Hematopoietic multipotent progenitor cell treated with erythropoietin and hydrocortisone succinate and interleukin-3 and kit ligand, for 15 days (in vitro differentiated cells): ENCODE results near the gene ABHD8.

Source experiments
- DNase-seq: peaks from one replicate; pipeline ENCODE4 v3.0.0-alpha.2; 2015; ENCODE audit warnings: low spot score

The ABHD8 gene, protein sequence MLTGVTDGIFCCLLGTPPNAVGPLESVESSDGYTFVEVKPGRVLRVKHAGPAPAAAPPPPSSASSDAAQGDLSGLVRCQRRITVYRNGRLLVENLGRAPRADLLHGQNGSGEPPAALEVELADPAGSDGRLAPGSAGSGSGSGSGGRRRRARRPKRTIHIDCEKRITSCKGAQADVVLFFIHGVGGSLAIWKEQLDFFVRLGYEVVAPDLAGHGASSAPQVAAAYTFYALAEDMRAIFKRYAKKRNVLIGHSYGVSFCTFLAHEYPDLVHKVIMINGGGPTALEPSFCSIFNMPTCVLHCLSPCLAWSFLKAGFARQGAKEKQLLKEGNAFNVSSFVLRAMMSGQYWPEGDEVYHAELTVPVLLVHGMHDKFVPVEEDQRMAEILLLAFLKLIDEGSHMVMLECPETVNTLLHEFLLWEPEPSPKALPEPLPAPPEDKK

DNA sequence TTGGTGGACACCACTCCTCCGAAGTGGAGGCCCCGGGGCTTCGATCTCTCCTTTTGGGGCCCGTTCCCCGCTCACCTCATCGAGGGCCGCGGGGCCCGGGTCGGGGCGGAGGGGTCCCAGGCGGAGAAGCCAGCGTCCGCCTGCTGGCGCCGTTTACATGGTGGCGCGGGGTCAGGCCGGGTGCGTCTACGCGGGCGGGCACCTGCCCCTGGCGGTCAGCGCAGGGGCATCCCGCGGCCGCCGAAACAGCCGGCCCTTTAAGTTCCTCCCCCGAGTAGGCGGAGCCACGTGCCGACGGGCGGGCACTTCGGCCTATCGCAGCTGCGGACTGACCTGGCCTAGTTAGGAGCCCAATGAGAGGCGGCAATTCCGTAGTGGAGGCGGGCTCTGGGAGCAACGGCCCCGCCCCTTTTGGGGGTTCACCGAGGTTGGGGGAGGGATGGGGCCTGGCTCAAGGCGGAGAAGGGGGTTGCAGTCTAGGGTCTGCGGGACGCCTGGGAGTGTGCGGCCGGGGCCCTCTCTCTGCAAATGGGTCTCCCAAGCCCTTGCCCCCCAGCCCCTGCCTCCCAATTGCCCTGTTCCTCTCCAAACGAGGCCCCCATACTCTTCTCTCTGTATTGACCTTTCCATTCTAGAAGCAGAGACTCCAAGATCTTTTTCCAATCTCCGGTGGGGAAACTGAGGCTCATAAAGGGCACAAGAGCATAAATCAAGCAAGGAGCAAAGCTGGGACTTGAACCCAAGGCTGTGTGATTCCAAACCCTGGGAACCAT, at the start of gene ABHD8:
TSS of gene ABHD8 (minus strand) at position 259 of the 773 bp plus-strand sequence. CDS start 1,809 bp downstream, outside the sequence.
- peak; percentile 93 for DNase-seq

DNA sequence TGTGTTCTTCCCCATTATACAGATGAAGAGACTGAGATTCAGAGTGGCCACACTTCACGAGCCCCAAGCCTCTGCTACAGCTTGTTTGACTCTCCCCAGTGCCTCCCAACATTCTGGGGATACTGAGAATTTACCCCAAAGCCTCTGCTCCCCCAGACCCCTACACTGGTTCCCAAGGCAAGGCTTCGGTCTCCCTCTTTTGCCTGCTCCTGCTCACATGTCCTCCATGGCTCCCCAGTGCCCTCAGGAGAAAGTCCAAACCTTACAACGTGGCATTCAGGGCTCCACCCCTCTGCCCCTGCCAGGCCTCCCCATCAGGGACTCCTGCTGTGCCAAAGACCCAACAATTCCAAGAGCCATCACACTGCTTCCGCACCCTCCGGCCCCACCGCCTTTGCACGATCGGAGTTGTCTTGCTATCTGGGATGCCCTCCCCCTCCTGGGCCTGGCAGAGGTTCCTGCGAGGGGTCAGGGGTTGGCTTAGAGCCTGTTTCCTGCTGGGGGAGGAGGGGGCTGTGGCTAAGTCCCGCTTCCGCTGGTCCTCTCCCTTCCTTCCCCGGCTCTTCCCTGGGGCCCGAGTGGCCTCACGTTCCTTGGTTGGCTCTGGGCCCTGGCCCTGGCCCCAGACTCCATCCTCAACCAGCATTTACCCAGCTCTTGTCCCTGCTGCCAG, 49.5 kb upstream of the ABHD8 start:
- no peak for DNase-seq

GRCh38 chr19:17351815-17352435, 48.7 kb upstream of the ABHD8 start:
- DNase-seq, result no peak

DNA sequence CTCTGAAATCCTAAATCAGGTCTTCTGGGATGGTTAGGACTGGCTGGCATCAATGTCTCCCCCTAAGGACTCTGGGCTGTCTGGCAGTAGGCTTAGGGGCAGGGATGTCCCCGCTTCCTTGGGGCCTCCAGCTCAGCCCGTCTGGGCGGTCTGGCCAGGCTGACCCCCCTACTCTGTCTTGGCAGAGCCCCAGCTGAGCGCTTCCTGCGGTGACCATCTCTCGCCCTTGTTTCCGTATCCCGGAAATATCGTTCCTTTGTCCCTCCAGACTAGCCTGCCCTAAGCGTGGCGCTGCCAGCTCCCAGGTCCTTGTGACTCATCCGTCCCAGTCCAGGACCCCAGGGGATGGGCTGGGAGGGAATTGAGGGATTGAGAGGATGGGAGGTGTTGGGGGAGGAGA, 45.5 kb upstream of the ABHD8 start:
- no peak for DNase-seq

DNA sequence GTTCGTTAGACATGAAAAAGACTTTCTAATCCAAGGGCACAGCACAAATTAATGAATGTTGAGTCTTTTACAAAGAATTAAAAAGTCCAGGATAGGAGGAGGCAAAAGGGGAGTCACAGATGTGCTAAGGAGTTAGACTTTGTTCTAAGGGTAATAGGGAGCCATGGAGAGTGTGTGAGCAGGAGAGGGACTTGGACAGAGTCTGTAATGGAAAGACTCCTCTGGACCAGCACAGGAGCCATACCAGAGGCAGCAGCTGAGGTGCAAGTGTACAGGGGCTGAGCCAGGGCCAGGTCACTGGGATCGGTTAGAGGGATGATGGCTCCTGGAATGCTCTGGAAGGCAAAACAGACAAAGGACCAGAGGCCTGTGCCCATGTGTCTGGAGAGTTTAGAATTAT, 44.7 kb upstream of the ABHD8 start:
- DNase-seq, result no peak

- DNase-seq, result no peak
Measured at GRCh38 chr19:17347361-17347760, 44.1 kb upstream of the ABHD8 start.

DNA sequence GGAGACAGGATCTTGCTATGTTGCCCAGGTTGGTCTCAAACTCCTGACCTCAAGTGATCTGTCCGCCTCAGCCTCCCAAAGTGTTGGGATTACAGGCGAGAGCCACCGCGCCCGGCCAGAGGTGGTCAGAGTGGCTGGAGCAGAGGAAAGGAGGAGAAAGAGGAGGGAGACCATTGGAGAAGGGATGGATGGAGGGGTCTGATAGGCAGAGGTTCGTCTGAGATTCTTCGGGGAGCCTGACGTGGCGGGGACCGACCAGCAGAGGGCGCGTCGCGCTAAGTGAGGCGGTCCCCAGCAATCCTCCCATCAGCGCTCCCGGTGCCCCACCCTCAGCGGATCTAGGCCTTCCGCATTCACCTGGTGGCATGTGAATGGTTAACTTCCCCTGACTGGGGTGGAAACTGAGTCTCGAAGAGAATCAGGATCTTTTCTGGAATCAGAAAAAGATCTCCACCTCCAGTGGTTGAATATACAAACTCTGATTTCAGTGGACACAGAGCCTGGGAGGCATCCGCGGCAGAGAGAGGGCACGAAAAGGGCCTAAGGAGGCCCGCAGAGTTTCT, 43.0 kb upstream of the ABHD8 start:
- DNase-seq, result peak; percentile 79

DNA sequence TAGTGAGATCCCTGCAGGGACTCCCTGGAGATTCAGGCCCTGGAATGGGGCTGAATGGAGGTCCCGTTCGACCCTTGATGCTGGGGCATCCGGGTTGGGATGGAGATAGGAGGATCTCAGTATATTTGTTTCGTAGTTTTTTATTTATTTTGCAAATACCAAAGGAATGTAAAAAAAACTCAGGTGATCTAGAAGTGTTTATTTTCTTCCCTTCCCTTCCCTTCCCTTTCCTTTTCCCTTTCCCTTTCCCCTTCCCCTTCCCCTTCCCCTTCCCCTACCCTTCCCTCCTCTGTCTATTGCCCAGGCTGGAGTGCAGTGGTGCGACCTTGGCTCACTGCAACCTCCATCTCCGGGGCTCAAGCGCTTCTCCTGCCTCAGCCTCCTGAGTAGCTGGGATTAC, 38.6 kb upstream of the ABHD8 start:
- no peak for DNase-seq

DNA sequence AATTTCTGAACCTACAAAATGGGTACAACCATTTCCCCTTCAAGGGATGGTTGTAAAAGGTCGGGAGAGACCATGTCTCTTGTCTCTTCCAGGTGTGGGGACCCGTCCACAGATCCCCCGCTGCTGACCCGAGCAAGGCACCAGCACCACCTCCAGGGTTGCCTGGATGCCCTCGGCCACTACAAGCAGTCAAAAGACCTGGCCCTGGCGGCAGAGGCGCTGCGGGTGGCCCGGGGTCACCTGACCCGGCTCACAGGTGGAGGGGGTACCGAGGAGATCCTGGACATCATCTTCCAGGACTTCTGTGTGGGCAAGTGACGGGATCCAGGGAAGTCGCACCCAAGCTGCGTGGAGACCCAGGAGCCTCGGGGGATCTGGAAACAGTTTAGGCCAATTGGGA, 38.2 kb upstream of the ABHD8 start:
- DNase-seq, result no peak

DNA sequence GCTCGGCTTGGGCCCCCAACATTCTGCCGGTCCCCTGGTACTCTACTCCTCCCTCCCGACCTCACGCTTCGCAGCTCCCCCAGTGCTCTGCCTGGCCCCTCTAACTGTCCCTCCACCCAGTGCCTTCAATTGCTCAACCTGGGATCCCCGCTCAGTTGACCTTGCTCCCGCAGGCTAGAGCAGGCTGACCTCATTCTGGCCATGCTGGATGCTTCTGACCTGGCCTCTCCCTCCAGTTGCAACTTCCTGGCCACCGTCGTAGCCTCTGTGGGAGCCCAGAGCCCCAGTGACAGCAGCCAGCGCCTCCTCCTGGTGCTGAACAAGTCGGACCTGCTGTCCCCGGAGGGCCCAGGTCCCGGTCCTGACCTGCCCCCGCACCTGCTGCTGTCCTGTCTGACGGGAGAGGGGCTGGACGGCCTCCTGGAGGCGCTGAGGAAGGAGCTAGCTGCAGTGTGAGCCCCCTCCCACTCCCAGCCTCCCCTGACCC, 37.7 kb upstream of the ABHD8 start:
- DNase-seq, result no peak

- DNase-seq, result peak; percentile 23
Measured at GRCh38 chr19:17340302-17340870, 37.2 kb upstream of the ABHD8 start.

- peak; percentile 31 for DNase-seq
Measured at GRCh38 chr19:17339088-17339741, 36.0 kb upstream of the ABHD8 start.

DNA sequence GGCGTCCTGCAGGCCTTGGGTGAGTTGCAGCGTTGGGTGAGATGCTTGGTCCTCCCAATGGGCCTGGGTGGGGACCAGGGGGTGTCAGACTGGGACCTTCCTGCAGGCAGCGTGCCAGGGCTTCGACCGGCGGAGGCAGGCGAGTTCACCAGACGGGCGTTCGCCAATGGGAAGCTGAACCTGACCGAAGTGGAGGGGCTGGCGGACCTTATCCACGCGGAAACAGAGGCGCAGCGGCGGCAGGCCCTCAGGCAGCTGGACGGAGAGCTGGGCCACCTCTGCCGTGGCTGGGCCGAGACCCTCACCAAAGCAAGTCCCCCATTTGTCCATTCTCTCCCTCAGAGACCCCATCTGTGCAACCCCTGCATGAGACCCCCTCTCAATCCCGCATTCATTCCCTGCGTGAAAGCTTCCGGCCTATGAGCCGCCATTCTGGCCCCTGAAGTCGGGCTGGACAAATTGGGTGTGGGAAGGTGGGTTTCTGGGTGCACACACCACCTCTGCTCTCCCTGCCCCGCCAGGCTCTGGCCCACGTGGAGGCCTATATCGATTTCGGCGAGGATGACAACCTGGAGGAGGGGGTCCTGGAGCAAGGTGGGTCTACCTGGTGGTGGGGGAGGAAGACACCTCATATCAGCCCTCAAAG, 35.3 kb upstream of the ABHD8 start:
- DNase-seq, result no peak

GRCh38 chr19:17337675-17338432, 34.6 kb upstream of the ABHD8 start:
- DNase-seq, result peak; percentile 61

DNA sequence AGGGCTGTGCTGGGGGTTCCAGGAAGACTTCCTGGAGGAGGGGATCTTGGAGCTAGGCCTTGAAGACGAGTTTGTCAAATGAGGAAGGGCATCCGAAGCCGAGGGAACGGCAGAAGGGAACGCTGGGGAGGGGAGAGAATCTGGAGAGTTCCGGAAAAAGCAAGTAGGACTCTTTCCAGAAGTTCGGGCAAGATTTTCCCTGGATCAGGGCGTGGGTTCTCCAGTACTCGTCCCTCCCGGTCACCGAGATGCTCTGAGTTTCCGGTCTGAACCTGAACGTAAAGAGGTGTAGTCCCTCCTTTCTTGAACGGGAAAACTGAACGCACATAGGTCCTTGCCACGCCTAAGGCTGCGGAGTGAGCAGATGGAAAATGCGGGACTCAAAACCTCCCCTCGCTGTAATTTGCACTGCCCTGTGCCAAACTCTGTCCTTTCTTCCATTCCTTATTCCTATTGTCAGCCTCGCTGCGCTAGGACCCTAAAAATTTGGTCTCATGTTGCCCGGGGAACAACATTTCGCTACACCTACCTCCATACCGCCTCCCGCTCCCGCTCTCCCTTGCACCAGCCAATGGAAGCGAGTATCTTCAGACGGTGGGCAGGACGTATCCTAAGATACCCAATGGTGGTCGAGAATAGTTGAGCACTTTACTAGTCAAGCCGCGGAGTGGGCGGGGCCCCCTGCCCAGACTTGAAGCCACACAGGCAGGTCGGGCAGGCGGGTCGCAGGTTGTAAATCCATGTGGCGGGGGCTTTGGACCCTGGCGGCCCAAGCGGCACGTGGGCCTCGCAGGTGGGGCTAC, 33.8 kb upstream of the ABHD8 start, which contains the start of gene GTPBP3:
TSS of gene GTPBP3 (plus strand) at position 682 of the 803 bp plus-strand sequence. CDS start at position 741, 59 bp downstream.
- peak; percentile 94 for DNase-seq

GRCh38 chr19:17335575-17335974, 32.4 kb upstream of the ABHD8 start:
- DNase-seq, result no peak

GRCh38 chr19:17334414-17335409, 31.5 kb upstream of the ABHD8 start, which contains the start of gene ANO8:
TSS of gene ANO8 (minus strand) at chr19:17334855. CDS start at chr19:17334670, 185 bp downstream.
- DNase-seq, result peak; percentile 85
